Measurements from ENCODE around the gene SLAMF9.

DNA sequence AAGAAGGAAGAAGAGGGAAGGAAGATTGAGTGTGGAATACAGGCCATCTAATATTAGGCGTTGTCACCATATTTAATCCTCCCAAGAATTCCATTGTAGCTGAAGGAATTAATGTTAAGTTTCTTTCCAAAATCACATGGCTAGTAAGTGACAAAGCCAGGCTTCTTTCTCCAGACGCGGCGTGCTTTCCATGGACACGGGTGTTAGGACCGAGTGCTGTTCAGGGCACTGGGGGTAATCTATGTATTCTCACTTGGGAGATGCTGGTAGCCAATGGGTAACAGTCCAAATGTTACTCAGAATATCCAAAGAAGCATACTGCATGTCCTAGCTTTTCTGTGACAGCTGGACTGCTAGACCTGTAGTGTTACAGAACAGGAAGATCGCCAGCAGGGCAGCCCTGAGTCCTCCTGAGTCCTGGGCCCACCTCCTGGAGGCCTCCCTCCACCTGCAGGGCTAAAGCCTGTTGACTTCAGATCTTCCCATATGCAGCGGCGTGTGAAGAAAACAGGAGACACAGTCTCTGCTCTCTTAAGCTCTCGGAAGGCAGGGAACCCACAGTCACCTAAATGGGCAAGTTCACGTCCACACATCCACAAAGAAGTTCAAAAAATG lies 13.9 kb downstream of the SLAMF9 start:
- TF ChIP-seq, protein P1, sequence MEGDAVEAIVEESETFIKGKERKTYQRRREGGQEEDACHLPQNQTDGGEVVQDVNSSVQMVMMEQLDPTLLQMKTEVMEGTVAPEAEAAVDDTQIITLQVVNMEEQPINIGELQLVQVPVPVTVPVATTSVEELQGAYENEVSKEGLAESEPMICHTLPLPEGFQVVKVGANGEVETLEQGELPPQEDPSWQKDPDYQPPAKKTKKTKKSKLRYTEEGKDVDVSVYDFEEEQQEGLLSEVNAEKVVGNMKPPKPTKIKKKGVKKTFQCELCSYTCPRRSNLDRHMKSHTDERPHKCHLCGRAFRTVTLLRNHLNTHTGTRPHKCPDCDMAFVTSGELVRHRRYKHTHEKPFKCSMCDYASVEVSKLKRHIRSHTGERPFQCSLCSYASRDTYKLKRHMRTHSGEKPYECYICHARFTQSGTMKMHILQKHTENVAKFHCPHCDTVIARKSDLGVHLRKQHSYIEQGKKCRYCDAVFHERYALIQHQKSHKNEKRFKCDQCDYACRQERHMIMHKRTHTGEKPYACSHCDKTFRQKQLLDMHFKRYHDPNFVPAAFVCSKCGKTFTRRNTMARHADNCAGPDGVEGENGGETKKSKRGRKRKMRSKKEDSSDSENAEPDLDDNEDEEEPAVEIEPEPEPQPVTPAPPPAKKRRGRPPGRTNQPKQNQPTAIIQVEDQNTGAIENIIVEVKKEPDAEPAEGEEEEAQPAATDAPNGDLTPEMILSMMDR (IDR thresholded peaks at IDR 0.05), result no peak
- no peak for TF ChIP-seq POLR2A (IDR thresholded peaks at IDR 0.05)

All from thyroid gland (tissue), 4 donors.